WTC11 (cell line): ENCODE results near the gene NEK10. TPM values are rescaled to one million over a fixed set of nuclear protein-coding genes. Genes with fewer than 3 reads are reported as not detected.

Experiments used
- ATAC-seq: fragments of 200-7000 bp; cut with Tn5 transposase; 2 replicates; pipeline ENCODE4 v1.10.0; 2021; ENCODE audit warnings: mild to moderate bottlenecking, moderate library complexity
- CTCF ChIA-PET: fragments of 300-600 bp; sonication (Branson Sonifier 250); formaldehyde crosslinking; loops from one replicate; lab custom pipeline; 2021; ENCODE audit warnings: antibody characterized with exemption; lab: Charles Lee
- POLR2A ChIA-PET: fragments of 350-600 bp; sonication (Branson Sonifier 250); formaldehyde crosslinking; loops from one replicate; lab custom pipeline; 2021; ENCODE audit warnings: antibody characterized with exemption; lab: Charles Lee
- DNase-seq: peaks from one replicate; pipeline ENCODE4 v3.0.0; 2021; ENCODE audit warnings: low spot score
- H3K27ac Mint-ChIP-seq: 2 replicates; pipeline ENCODE4 v1.8.0; 2021; ENCODE audit warnings: mixed read lengths
- H3K27me3 Mint-ChIP-seq: 2 replicates; pipeline ENCODE4 v1.8.0; 2021; ENCODE audit warnings: low read depth, mild to moderate bottlenecking, moderate library complexity, mixed read lengths
- H3K36me3 Mint-ChIP-seq: 2 replicates; pipeline ENCODE4 v1.8.0; 2021; ENCODE audit warnings: mixed read lengths
- H3K4me1 Mint-ChIP-seq: 2 replicates; pipeline ENCODE4 v1.8.0; 2022; ENCODE audit warnings: mixed read lengths
- H3K4me3 Mint-ChIP-seq: 2 replicates; pipeline ENCODE4 v1.8.0; 2021; ENCODE audit warnings: mild to moderate bottlenecking, moderate library complexity, mixed read lengths
- H3K9me3 Mint-ChIP-seq: 2 replicates; pipeline ENCODE4 v1.8.0; 2021; ENCODE audit warnings: mixed read lengths
- ATF1 ChIP-seq: sonication (generic); formaldehyde crosslinking; IDR thresholded peaks from 2 replicates; pipeline ENCODE4 v1.8.1; 2023; ENCODE audit warnings: mild to moderate bottlenecking, moderate library complexity, missing genetic modification reagents
- CREM ChIP-seq: sonication (generic); formaldehyde crosslinking; IDR thresholded peaks from 2 replicates; pipeline ENCODE4 v1.8.1; 2022; ENCODE audit warnings: mild to moderate bottlenecking, missing genetic modification reagents, moderate library complexity
- ESRRA ChIP-seq: sonication (generic); formaldehyde crosslinking; IDR thresholded peaks from 2 replicates; pipeline ENCODE4 v1.8.1; 2022; ENCODE audit warnings: mild to moderate bottlenecking, missing genetic modification reagents, borderline replicate concordance
- IRF1 ChIP-seq: sonication (generic); formaldehyde crosslinking; IDR thresholded peaks from 2 replicates; pipeline ENCODE4 v1.8.0; 2023; ENCODE audit warnings: missing genetic modification reagents
- JUN ChIP-seq: sonication (generic); formaldehyde crosslinking; IDR thresholded peaks from 2 replicates; pipeline ENCODE4 v1.8.0; 2023; ENCODE audit warnings: mild to moderate bottlenecking, missing genetic modification reagents
- KAT7 ChIP-seq: sonication (generic); formaldehyde crosslinking; IDR thresholded peaks from 2 replicates; pipeline ENCODE4 v1.8.1; 2023; ENCODE audit warnings: missing genetic modification reagents, mild to moderate bottlenecking, borderline replicate concordance
- MXD4 ChIP-seq: fragments of 250-450 bp; sonication (Bioruptor Pico); IDR thresholded peaks from 2 replicates; pipeline ENCODE4 v1.8.0; 2021; ENCODE audit warnings: mild to moderate bottlenecking, moderate library complexity, borderline replicate concordance
- NFE2L1 ChIP-seq: sonication (generic); formaldehyde crosslinking; IDR thresholded peaks from 2 replicates; pipeline ENCODE4 v1.8.1; 2023; ENCODE audit warnings: missing genetic modification reagents
- NR2C2 ChIP-seq: sonication (generic); formaldehyde crosslinking; IDR thresholded peaks from 2 replicates; pipeline ENCODE4 v1.8.0; 2022; ENCODE audit warnings: mild to moderate bottlenecking, missing genetic modification reagents
- OVOL2 ChIP-seq: fragments of 250-450 bp; sonication (Bioruptor Pico); IDR thresholded peaks from 2 replicates; pipeline ENCODE4 v1.9.0; 2021; ENCODE audit warnings: mild to moderate bottlenecking, borderline replicate concordance
- PRRX2 ChIP-seq: fragments of 250-450 bp; sonication (Bioruptor Pico); IDR thresholded peaks from 2 replicates; pipeline ENCODE4 v1.8.0; 2021; ENCODE audit warnings: mild to moderate bottlenecking
- RORB ChIP-seq: fragments of 250-450 bp; sonication (Bioruptor Pico); IDR thresholded peaks from 2 replicates; pipeline ENCODE4 v1.9.0; 2021; ENCODE audit warnings: mild to moderate bottlenecking
- SMAD3 ChIP-seq: sonication (generic); formaldehyde crosslinking; IDR thresholded peaks from 2 replicates; pipeline ENCODE4 v1.8.0; 2022; ENCODE audit warnings: missing genetic modification reagents, mild to moderate bottlenecking, borderline replicate concordance
- TCF7 ChIP-seq: sonication (generic); formaldehyde crosslinking; IDR thresholded peaks from 2 replicates; pipeline ENCODE4 v1.8.0; 2022; ENCODE audit warnings: mild to moderate bottlenecking, low read depth, missing genetic modification reagents, moderate library complexity
- TEAD1 ChIP-seq: sonication (generic); formaldehyde crosslinking; IDR thresholded peaks from 2 replicates; pipeline ENCODE4 v1.8.0; 2022; ENCODE audit warnings: mild to moderate bottlenecking, missing genetic modification reagents
- TP53 ChIP-seq: sonication (generic); formaldehyde crosslinking; IDR thresholded peaks from 2 replicates; pipeline ENCODE4 v1.8.1; 2023; ENCODE audit warnings: mild to moderate bottlenecking, missing genetic modification reagents
- USF1 ChIP-seq: sonication (generic); formaldehyde crosslinking; IDR thresholded peaks from 2 replicates; pipeline ENCODE4 v1.8.0; 2022; ENCODE audit warnings: mild to moderate bottlenecking, missing genetic modification reagents
- ZNF138 ChIP-seq: sonication (generic); formaldehyde crosslinking; conservative IDR thresholded peaks from 2 replicates; pipeline ENCODE4 v1.8.1; 2022; ENCODE audit warnings: mild to moderate bottlenecking, moderate library complexity, missing genetic modification reagents
- ZNF263 ChIP-seq: sonication (generic); formaldehyde crosslinking; IDR thresholded peaks from 2 replicates; pipeline ENCODE4 v1.8.1; 2022; ENCODE audit warnings: low read depth, mild to moderate bottlenecking, moderate library complexity, missing genetic modification reagents
- ZNF317 ChIP-seq: sonication (generic); formaldehyde crosslinking; IDR thresholded peaks from 2 replicates; pipeline ENCODE4 v1.8.1; 2023; ENCODE audit warnings: low read depth, mild to moderate bottlenecking, moderate library complexity, missing genetic modification reagents, borderline replicate concordance
- ZNF425 ChIP-seq: fragments of 250-450 bp; sonication (Bioruptor Pico); conservative IDR thresholded peaks from 2 replicates; pipeline ENCODE4 v1.9.0; 2021; ENCODE audit warnings: mild to moderate bottlenecking
- total RNA-seq: library from RNA; stranded (reverse); gene quantifications from 3 replicates; pipeline ENCODE4 v1.2.3, GENCODE V29; 2021
- TF ChIP-seq, protein P1 (sequence below): sonication (generic); formaldehyde crosslinking; IDR thresholded peaks from 2 replicates; pipeline ENCODE4 v1.8.1; 2022; ENCODE audit warnings: missing genetic modification reagents, borderline replicate concordance
- TF ChIP-seq, protein P2 (sequence below): fragments of 250-450 bp; sonication (Bioruptor Pico); IDR thresholded peaks from 2 replicates; pipeline ENCODE4 v1.9.0; 2021; ENCODE audit warnings: mild to moderate bottlenecking

The NEK10 gene
- total RNA-seq, 1 experiment from 2014 or later: 0.37 TPM

DNA sequence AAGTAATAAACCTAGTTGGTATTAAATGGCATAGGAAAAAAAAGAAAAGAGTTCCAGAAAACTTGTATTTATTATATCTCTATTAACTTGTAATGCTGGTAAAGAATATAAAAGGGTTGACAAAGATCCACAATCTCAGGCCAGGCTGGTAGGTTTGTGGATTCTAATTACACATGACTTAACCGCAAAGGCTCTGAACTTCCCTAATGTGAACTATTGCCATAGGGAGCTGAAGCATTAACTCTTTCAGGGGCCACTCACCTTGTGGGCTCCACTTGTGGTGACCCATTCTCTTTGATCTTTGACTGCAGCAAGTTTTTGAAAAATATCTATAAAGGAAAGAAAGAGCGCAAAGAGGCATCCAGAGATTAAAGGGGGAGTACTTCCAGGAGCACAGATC is 58.5 kb downstream of the NEK10 start:
- ChIA-PET CTCF (interaction anchor here (1.4 to 1.5 kb wide), 2 partner anchors 16 to 371 kb away, joined by 3 read pairs; no protein-coding TSS in a partner anchor), POLR2A (no interaction called here)

GRCh38 chr3:27307566-27307965 is 61.6 kb downstream of the NEK10 start:
- H3K27me3 Mint-ChIP-seq: no peaks in the 10 kb centered on the region
- CTCF ChIA-PET: no interaction called here
- ATAC-seq: no peak

More for the DNA sequence above, 58.5 kb downstream of the NEK10 start:
- TF ChIP-seq ZNF317 (CRISPR knock-in tag) (no peak), TEAD1 (no peak), KAT7 (CRISPR knock-in tag) (no peak), TCF7 (no peak), IRF1 (no peak), PRRX2 (no peak), ZNF263 (no peak), ATF1 (no peak), MXD4 (CRISPR knock-in tag) (no peak), NFE2L1 (CRISPR knock-in tag) (no peak), CREM (CRISPR knock-in tag) (no peak), NR2C2 (CRISPR knock-in tag) (no peak)
- TF ChIP-seq, protein P1, sequence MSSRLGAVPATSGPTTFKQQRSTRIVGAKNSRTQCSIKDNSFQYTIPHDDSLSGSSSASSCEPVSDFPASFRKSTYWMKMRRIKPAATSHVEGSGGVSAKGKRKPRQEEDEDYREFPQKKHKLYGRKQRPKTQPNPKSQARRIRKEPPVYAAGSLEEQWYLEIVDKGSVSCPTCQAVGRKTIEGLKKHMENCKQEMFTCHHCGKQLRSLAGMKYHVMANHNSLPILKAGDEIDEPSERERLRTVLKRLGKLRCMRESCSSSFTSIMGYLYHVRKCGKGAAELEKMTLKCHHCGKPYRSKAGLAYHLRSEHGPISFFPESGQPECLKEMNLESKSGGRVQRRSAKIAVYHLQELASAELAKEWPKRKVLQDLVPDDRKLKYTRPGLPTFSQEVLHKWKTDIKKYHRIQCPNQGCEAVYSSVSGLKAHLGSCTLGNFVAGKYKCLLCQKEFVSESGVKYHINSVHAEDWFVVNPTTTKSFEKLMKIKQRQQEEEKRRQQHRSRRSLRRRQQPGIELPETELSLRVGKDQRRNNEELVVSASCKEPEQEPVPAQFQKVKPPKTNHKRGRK (CRISPR knock-in tag): no peak
- TF ChIP-seq, protein P2, sequence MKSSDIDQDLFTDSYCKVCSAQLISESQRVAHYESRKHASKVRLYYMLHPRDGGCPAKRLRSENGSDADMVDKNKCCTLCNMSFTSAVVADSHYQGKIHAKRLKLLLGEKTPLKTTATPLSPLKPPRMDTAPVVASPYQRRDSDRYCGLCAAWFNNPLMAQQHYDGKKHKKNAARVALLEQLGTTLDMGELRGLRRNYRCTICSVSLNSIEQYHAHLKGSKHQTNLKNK (CRISPR knock-in tag): no peak
- no peak for ATAC-seq
- no peak for DNase-seq
- no peak overlapping the region for H3K27ac Mint-ChIP-seq
- H3K9me3 Mint-ChIP-seq: peaks cover 10% of the 10 kb centered on the region; the same call in 1 of the 2 replicates
- H3K27me3 Mint-ChIP-seq: no peaks in the 10 kb centered on the region
- peaks cover 3% of the 10 kb centered on the region for H3K36me3 Mint-ChIP-seq
- H3K4me3 Mint-ChIP-seq: no peak overlapping the region
- H3K4me1 Mint-ChIP-seq: peaks cover 7% of the 10 kb centered on the region

More at GRCh38 chr3:27307566-27307965, 61.6 kb downstream of the NEK10 start:
- H3K9me3 Mint-ChIP-seq: peaks cover 11% of the 10 kb centered on the region; the same call in 1 of the 2 replicates
- H3K36me3 Mint-ChIP-seq: peaks cover 3% of the 10 kb centered on the region
- H3K4me1 Mint-ChIP-seq: peaks cover 7% of the 10 kb centered on the region
- no peak overlapping the region for H3K27ac Mint-ChIP-seq
- no peak overlapping the region for H3K4me3 Mint-ChIP-seq
- DNase-seq: no peak
- POLR2A ChIA-PET: no interaction called here
- TF ChIP-seq SMAD3 (CRISPR knock-in tag) (no peak), TP53 (CRISPR knock-in tag) (no peak), OVOL2 (no peak), RORB (CRISPR knock-in tag) (no peak), JUN (CRISPR knock-in tag) (no peak), ZNF138 (CRISPR knock-in tag) (no peak), USF1 (CRISPR knock-in tag) (no peak), PRRX2 (no peak), ESRRA (CRISPR knock-in tag) (no peak), ZNF425 (CRISPR knock-in tag) (no peak)
